Measurements from ENCODE around the gene HSPBAP1. TPM values are rescaled to one million over a fixed set of nuclear protein-coding genes. Genes with fewer than 3 reads are reported as not detected.

HSPBAP1 gene
- total RNA-seq, 1 experiment from 2014 or later, result 18.1 TPM

Other genes starting within 250 kb of the HSPBAP1 start
- 10.5 and 10.7 TPM in 2 replicates for gene PARP9, start 229.5 kb downstream of the HSPBAP1 start, total RNA-seq (2014; rRNA removed; shearing (Covaris generic))
- gene DTX3L, start 229.5 kb downstream of the HSPBAP1 start, total RNA-seq (2014; rRNA removed; shearing (Covaris generic)), result 17.4 and 22.5 TPM in 2 replicates
- not detected in 2 replicates for gene PARP15, start 216.2 kb downstream of the HSPBAP1 start, total RNA-seq (2014; rRNA removed; shearing (Covaris generic))
- 19.8 and 21.0 TPM in 2 replicates for gene PARP14, start 113.0 kb downstream of the HSPBAP1 start, total RNA-seq (2014; rRNA removed; shearing (Covaris generic))
- 24.3 and 25.5 TPM in 2 replicates for gene SLC49A4, start 1.2 kb upstream of the HSPBAP1 start, total RNA-seq (2014; rRNA removed; shearing (Covaris generic))
- not detected in 2 replicates for gene SEMA5B, start 233.9 kb upstream of the HSPBAP1 start, total RNA-seq (2014; rRNA removed; shearing (Covaris generic))